PFSK-1 (cell line): ENCODE data around the gene RTN4RL2.
A peak's percentile ranks its signal among the peaks of the same experiment; 100 is the strongest.

Source experiments
- FOXP2 ChIP-seq: optimal IDR thresholded peaks from 2 replicates; pipeline ENCODE3; 2011; ENCODE audit warnings: borderline replicate concordance, control low read depth, inconsistent platforms; ENCODE audit not compliant: insufficient read depth; ENCODE audit errors: extremely low read length, extremely low read depth
- POLR2AphosphoS5 ChIP-seq: IDR thresholded peaks from 2 replicates; pipeline ENCODE4 v1.6.1; 2012; ENCODE audit warnings: low read depth, mild to moderate bottlenecking, control low read depth, low read length, moderate library complexity
- SIN3A ChIP-seq: IDR thresholded peaks from 2 replicates; pipeline ENCODE4 v1.6.1; 2012; ENCODE audit warnings: mild to moderate bottlenecking, low read length, moderate library complexity, borderline replicate concordance; ENCODE audit not compliant: insufficient read depth
- TAF1 ChIP-seq: IDR thresholded peaks from 2 replicates; pipeline ENCODE4 v1.6.1; 2012; ENCODE audit warnings: low read length, control low read depth, borderline replicate concordance; ENCODE audit not compliant: insufficient read depth
- TF ChIP-seq, protein P1 (sequence below), 2 experiments: IDR thresholded peaks; 2 replicates each; pipeline versions ENCODE4 v1.6.1 to v1.8.0; 2011 to 2012; ENCODE audit warnings: low read depth in 2 of 2, low read length in 2 of 2, control low read depth in 1 of 2, inconsistent platforms in 1 of 2, mild to moderate bottlenecking in 1 of 2, moderate library complexity in 1 of 2; ENCODE audit not compliant: insufficient read depth in 1 of 2

The RTN4RL2 gene

DNA sequence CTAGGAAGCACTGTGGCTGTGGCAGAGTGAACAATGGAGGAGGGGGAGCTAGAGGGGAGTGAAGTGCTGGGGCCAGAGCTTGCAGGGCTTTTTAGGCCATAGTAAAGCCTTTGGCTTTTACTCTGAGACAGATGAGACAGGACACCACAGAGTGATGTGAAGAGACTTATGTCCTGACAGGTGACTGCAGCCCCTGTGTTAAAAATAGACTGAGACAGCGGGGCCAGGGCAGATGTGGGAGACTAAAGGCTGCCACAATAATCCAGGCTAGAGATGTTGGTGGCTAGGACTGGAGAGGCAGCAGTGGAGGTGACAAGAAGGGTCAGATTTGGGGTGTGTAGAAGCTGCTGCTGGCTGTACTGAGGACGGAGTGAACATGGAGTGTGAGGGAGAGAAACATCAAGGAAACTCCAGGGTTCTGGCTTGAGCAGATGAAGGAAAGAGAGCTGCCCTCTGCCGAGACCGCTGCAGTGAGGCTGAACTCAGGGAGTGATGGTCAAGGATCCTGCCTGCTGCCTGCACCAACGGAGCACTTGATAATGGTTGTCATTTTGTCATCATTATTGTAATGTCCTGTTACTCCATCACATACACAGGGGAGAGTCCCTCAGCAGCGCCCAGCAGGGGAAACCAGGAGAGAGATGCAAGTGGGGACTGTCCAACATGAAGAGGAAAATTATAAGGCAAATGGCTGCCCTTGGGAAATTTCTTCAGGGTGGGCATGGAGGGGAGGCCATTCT, 27.8 kb downstream of the RTN4RL2 start:
- TF ChIP-seq FOXP2 (no peak), POLR2AphosphoS5 (no peak), SIN3A (no peak), TAF1 (no peak)
- TF ChIP-seq, protein P1, sequence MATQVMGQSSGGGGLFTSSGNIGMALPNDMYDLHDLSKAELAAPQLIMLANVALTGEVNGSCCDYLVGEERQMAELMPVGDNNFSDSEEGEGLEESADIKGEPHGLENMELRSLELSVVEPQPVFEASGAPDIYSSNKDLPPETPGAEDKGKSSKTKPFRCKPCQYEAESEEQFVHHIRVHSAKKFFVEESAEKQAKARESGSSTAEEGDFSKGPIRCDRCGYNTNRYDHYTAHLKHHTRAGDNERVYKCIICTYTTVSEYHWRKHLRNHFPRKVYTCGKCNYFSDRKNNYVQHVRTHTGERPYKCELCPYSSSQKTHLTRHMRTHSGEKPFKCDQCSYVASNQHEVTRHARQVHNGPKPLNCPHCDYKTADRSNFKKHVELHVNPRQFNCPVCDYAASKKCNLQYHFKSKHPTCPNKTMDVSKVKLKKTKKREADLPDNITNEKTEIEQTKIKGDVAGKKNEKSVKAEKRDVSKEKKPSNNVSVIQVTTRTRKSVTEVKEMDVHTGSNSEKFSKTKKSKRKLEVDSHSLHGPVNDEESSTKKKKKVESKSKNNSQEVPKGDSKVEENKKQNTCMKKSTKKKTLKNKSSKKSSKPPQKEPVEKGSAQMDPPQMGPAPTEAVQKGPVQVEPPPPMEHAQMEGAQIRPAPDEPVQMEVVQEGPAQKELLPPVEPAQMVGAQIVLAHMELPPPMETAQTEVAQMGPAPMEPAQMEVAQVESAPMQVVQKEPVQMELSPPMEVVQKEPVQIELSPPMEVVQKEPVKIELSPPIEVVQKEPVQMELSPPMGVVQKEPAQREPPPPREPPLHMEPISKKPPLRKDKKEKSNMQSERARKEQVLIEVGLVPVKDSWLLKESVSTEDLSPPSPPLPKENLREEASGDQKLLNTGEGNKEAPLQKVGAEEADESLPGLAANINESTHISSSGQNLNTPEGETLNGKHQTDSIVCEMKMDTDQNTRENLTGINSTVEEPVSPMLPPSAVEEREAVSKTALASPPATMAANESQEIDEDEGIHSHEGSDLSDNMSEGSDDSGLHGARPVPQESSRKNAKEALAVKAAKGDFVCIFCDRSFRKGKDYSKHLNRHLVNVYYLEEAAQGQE (IDR thresholded peaks at IDR 0.05; ENCODE audit: insufficient read depth in 1 of 2, low read depth in 2 of 2, low read length in 2 of 2), result no peak

DNA sequence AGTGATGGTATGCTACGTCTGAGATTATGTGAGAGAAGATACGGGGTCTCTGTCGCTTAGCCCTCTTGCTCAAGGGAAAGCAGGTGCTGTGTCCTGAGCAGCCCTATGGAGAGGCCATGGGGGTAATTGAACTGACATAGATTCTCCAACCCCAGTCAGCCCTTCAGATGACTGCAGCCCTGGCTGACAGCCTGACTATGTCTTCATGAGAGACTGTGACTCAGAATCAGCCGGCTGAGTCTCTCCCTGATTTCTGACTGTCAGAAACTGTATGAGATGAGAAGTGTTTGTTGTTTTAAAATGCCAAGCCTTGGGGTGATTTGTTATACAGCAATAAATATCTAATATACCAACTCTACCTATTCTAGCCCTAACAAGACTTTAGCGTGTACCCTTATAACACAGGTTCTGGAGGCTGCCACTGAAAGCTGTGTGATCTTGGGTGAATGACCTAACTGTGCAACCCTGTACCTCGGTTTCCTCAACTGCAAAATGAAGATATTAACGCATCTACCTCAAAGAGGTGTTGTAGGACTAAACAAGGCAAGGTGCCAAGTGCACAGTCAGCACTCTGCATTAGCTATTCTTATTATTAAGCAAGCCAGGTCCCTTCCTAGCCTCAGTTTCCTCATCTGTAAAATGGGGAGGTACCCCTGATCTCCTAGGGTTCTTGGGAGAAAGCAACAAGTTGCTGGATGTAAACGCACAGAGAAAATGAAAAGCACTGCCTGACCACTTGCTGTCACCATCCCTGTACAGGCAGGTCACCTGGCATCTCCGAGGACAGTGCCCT, 30.3 kb downstream of the RTN4RL2 start:
- TF ChIP-seq SIN3A, result no peak
- TF ChIP-seq TAF1, result no peak
- TF ChIP-seq POLR2AphosphoS5, result no peak
- no peak for TF ChIP-seq FOXP2
- TF ChIP-seq, protein P1 (IDR thresholded peaks at IDR 0.05; ENCODE audit: insufficient read depth in 1 of 2, low read depth in 2 of 2, low read length in 2 of 2), result no peak

DNA sequence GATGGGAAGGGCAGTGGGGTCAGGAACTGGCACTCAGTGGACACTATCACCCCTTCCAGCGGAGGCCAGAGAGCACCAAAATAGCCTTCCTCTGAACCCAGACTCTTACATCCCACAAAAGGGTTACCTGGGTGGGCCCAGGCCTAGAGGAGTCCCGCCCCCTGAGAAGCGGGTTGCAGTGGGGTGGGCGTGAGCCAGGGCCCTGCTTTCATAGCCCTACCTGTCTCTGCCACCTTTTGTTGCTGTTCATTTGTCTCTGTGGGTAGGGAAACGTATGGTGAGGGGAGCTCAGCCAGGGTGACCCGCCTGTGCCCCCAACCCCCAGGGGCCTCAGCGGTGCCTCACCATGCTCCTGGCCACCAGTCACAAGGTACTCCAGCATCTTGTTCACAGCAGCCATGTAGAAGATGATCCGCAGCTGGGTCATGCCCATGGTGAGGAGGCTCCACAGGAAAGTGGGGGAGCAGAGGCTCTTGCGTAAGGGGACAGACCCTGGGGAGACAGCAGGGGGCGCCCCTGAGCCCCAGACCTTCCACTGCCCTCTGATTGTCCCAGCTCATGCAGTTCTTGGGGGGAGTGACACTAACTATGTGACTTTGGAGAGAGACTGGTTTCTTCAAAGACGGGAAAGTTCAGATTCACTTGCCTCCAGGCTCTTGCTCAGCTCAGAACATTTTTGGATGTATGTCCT, 31.2 kb downstream of the RTN4RL2 start:
- TF ChIP-seq, protein P1 (IDR thresholded peaks at IDR 0.05; ENCODE audit: insufficient read depth in 1 of 2, low read depth in 2 of 2, low read length in 2 of 2), result no peak
- TF ChIP-seq TAF1 (no peak), POLR2AphosphoS5 (no peak), SIN3A (no peak), FOXP2 (no peak)

DNA sequence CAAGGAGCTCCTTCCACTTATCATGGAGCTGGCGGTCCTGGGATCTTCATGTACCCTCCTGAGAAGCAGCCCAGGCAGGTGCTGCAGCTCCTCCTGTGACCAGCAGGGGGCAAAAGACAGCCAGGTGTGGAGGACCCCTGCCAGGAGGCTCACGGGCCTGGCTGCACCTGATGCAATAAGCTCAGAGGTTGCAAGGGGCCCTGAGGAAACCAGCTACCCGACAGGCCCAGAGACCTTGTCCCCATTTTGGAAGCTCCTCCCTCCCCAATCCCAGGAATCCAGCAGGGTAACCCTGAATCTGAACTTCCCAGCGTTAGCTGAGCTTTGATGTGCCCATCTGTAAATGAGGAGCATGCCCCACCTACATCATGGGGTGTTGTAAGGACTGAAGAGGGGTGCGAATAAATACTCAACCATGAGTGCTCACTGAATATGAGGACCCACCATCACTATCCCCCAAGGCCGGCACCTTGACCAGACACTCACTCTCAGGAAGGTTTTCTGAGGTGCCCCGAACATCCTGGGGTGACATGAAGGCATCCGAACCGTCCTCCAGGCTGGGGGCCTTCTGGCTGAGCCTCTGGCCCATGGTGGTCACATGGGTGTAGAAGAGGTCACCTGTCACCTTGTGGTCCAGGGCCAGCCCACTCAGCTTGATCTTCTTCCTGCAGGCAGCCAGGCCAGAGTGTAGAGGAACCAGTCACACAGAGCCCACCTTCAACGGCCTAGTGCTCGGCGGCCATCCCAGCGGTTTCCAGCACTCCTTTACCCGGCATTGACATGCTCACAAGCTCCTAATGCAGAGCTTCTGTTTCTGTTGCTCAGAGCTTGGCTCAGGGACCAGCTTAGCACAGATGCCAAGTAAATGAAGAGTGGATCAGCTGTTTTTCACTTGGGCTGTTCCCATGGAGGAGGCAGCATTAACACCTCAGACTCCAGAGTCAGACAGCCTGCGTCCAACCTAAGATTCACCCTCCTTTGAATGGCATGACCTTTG, 33.5 kb downstream of the RTN4RL2 start:
- TF ChIP-seq SIN3A (no peak), POLR2AphosphoS5 (0 out of 2 replicates have a peak, but pooled peaks have one; percentile 21), FOXP2 (peak; percentile 24)
